A673 (cell line): ENCODE data around the gene SPTLC3. TPM values are rescaled to one million over a fixed set of nuclear protein-coding genes. Genes with fewer than 3 reads are reported as not detected.

Source experiments
- BruUV-seq: library from RNA; stranded (reverse); fragments of 400-500 nt; replicated peaks from 2 replicates; lab custom pipeline; 2021; lab: Mats Ljungman, UMichigan
- CTCF ChIA-PET: fragments of 300-600 bp; sonication (Branson Sonifier 250); formaldehyde crosslinking; loops from one replicate; lab custom pipeline; 2022; ENCODE audit warnings: antibody characterized with exemption; lab: Charles Lee
- POLR2A ChIA-PET: fragments of 300-600 bp; sonication (Branson Sonifier 250); formaldehyde crosslinking; loops from one replicate; lab custom pipeline; 2022; ENCODE audit warnings: antibody characterized with exemption; ENCODE audit not compliant: low non-redundant PET; lab: Charles Lee
- DNase-seq: peaks from one replicate; pipeline ENCODE4 v3.0.0-alpha.2; 2015; ENCODE audit warnings: low spot score
- H3K27ac ChIP-seq: fragments of 200-600 bp; sonication (generic); 2 replicates; pipeline ENCODE4 v1.5.1; 2016; ENCODE audit warnings: mixed run types, low read depth, mild to moderate bottlenecking, mixed read lengths, antibody characterized with exemption, low read length; ENCODE audit not compliant: poor library complexity, severe bottlenecking
- H3K27me3 ChIP-seq: fragments of 200-600 bp; sonication (generic); replicated peaks from 2 replicates; pipeline ENCODE4 v1.6.1; 2017; ENCODE audit warnings: mixed run types, low read depth, mild to moderate bottlenecking, mixed read lengths, antibody characterized with exemption, low read length; ENCODE audit not compliant: insufficient read depth, poor library complexity
- H3K36me3 ChIP-seq: fragments of 200-600 bp; sonication (generic); 2 replicates; pipeline ENCODE4 v1.6.1; 2016; ENCODE audit warnings: mixed run types, mild to moderate bottlenecking, mixed read lengths, antibody characterized with exemption, low read length; ENCODE audit not compliant: insufficient read depth, poor library complexity, severe bottlenecking
- H3K4me1 ChIP-seq: fragments of 200-600 bp; sonication (generic); 2 replicates; pipeline ENCODE4 v1.6.1; 2017; ENCODE audit warnings: mixed run types, mild to moderate bottlenecking, mixed read lengths, antibody characterized with exemption, low read length; ENCODE audit not compliant: insufficient read depth, poor library complexity, severe bottlenecking
- H3K4me3 ChIP-seq: fragments of 200-600 bp; sonication (generic); 2 replicates; pipeline ENCODE4 v1.5.1; 2016; ENCODE audit warnings: low read depth, mixed run types, mild to moderate bottlenecking, mixed read lengths, low read length; ENCODE audit not compliant: poor library complexity, severe bottlenecking
- H3K9me3 ChIP-seq: fragments of 200-600 bp; sonication (generic); 2 replicates; pipeline ENCODE4 v1.6.1; 2016; ENCODE audit warnings: mixed run types, low read depth, mild to moderate bottlenecking, mixed read lengths, antibody characterized with exemption, low read length; ENCODE audit not compliant: poor library complexity, severe bottlenecking
- EZH2 ChIP-seq: fragments of 200-600 bp; sonication (generic); IDR thresholded peaks from 2 replicates; pipeline ENCODE4 v1.6.1; 2017; ENCODE audit warnings: borderline replicate concordance, low read depth, mild to moderate bottlenecking, mixed read lengths, antibody characterized with exemption, low read length; ENCODE audit not compliant: poor library complexity, severe bottlenecking
- intact Hi-C: fragments of 100-400 bp; cut with micrococcal nuclease; formaldehyde crosslinking; loops from one replicate; pipeline ENCODE4 v1.10.0; 2022; ENCODE audit not compliant: unreplicated experiment
- total RNA-seq: library from RNA; stranded (reverse); gene quantifications from 2 replicates; pipeline ENCODE4 v1.2.3, GENCODE V29; 2021
- TF ChIP-seq, protein P1 (sequence below): fragments of 300-800, 200-600 bp; sonication (generic); conservative IDR thresholded peaks from 2 replicates; pipeline ENCODE4 v1.5.1; 2017; ENCODE audit warnings: low read depth, mild to moderate bottlenecking, antibody characterized with exemption, low read length, moderate library complexity, mixed read lengths

The SPTLC3 gene
- total RNA-seq, 1 experiment from 2014 or later: 0.06 TPM

DNA sequence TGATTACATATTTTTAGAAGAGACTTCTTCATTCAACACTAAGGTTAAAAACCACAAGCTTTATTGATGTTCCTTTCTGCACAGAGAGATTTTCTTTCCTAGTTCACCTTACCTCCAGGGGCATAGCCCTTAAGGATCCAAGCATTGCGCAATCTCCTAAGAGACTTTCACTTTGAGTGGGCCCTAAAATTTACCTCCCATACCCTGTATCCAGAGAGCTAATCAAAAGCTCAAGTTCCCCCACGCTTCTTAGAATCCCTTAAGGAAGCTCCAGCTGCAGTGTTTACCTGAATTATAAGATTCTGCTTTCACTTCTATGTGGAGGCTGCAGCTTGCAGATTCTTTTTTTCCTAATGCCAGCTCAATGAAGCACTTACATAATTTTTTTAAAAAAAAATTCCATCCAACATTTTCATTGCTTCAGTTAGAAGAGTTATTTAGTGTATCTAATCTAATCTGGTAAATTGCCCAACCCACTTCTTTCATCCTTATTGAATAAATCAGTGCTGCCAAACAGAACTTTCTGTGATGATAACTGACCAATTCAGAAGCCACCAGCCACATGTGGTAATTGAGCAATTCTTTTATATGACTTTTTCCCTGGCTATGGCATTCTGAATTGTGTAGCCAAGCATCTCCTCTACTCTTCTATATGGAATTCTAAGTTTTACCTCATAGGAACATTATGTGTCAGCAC is 24.6 kb upstream of the SPTLC3 start:
- intact Hi-C loops: no loop called here
- no peaks in the 10 kb centered on the region for H3K4me1 ChIP-seq
- H3K36me3 ChIP-seq: no peaks in the 10 kb centered on the region
- POLR2A ChIA-PET: no interaction called here
- H3K27ac ChIP-seq: no peak overlapping the region
- TF ChIP-seq, protein P1, sequence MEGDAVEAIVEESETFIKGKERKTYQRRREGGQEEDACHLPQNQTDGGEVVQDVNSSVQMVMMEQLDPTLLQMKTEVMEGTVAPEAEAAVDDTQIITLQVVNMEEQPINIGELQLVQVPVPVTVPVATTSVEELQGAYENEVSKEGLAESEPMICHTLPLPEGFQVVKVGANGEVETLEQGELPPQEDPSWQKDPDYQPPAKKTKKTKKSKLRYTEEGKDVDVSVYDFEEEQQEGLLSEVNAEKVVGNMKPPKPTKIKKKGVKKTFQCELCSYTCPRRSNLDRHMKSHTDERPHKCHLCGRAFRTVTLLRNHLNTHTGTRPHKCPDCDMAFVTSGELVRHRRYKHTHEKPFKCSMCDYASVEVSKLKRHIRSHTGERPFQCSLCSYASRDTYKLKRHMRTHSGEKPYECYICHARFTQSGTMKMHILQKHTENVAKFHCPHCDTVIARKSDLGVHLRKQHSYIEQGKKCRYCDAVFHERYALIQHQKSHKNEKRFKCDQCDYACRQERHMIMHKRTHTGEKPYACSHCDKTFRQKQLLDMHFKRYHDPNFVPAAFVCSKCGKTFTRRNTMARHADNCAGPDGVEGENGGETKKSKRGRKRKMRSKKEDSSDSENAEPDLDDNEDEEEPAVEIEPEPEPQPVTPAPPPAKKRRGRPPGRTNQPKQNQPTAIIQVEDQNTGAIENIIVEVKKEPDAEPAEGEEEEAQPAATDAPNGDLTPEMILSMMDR: no peak
- TF ChIP-seq EZH2: no peak
- no peak for DNase-seq
- no peaks in the 10 kb centered on the region for H3K27me3 ChIP-seq
- no TSS peak for BruUV-seq
- CTCF ChIA-PET: no interaction called here
- no peaks in the 10 kb centered on the region for H3K9me3 ChIP-seq
- H3K4me3 ChIP-seq: no peak overlapping the region

DNA sequence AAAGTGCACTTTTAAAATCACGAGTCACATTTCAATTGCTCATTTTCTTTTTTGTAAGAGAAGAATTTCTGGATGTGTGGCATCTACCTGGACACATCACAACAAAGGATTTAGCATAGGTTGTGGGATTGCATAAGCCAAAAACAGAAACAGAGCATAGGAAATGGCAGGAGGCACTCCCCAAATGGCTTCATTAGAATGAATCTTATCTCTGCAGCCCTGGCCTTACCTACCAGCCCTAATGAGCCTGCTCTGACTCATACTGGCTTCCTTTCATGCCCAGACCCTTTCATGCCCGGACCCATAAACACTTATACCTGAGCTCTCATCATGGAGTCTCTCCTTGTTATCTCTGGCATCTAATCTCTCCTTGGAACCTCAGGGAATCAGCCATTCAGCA is 23.9 kb upstream of the SPTLC3 start:
- ChIA-PET POLR2A (no interaction called here), CTCF (no interaction called here)
- no peak for DNase-seq
- Histone ChIP-seq H3K27ac (no peak overlapping the region), H3K4me3 (no peak overlapping the region), H3K9me3 (no peaks in the 10 kb centered on the region), H3K4me1 (no peaks in the 10 kb centered on the region), H3K36me3 (no peaks in the 10 kb centered on the region), H3K27me3 (no peaks in the 10 kb centered on the region)
- no peak for TF ChIP-seq EZH2
- TF ChIP-seq, protein P1: no peak
- BruUV-seq: no TSS peak
- intact Hi-C loops: no loop called here

DNA sequence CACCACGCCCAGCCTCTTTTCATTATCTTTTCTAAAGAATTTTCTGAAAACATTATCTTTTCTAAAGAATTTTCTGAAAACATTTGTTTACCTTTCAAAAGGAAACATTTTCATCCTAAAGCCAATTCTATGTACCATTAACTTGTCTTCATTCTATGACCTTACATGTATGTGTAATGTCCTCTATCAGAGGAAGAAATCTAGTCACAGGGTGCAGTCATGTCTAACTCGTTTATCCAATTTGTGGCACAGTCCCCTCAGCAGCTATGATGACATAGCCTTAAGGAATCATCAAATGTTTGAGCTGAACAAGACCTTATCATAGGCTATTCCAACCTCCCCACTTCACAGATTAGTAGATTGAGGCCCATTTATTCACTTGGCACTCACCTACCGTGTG is 21.5 kb upstream of the SPTLC3 start:
- intact Hi-C loops: no loop called here
- BruUV-seq: no TSS peak
- no peak for DNase-seq
- no peaks in the 10 kb centered on the region for H3K27me3 ChIP-seq
- H3K9me3 ChIP-seq: no peaks in the 10 kb centered on the region
- TF ChIP-seq, protein P1: no peak
- TF ChIP-seq EZH2: no peak
- CTCF ChIA-PET: no interaction called here
- POLR2A ChIA-PET: no interaction called here
- H3K4me3 ChIP-seq: no peak overlapping the region
- H3K27ac ChIP-seq: no peak overlapping the region
- H3K4me1 ChIP-seq: no peaks in the 10 kb centered on the region
- H3K36me3 ChIP-seq: no peaks in the 10 kb centered on the region
